Activated T-cell treated with anti-CD3 and anti-CD28 coated beads for 48 hours (primary cell): ENCODE results near the gene KDSR.

Source experiments
- DNase-seq: peaks from one replicate; pipeline ENCODE4 v3.0.0-alpha.2; 2020; ENCODE audit warnings: low read depth

The KDSR gene

GRCh38 chr18:63284173-63284799 lies 82.7 kb downstream of the KDSR start:
- DNase-seq = no peak

GRCh38 chr18:63283305-63284094 lies 83.5 kb downstream of the KDSR start:
- no peak for DNase-seq

- DNase-seq = no peak
Measured at GRCh38 chr18:63282793-63283192, 84.2 kb downstream of the KDSR start.
